H9 (cell line): ENCODE data around the gene TMEM204. TPM values are rescaled to one million over a fixed set of nuclear protein-coding genes. Genes with fewer than 3 reads are reported as not detected.
A peak's percentile ranks its signal among the peaks of the same experiment; 100 is the strongest.

ENCODE experiments used
- DNase-seq: peaks from one replicate; pipeline ENCODE4 v3.0.0-alpha.2; 2017
- H2AFZ ChIP-seq: one replicate; pipeline ENCODE4 v1.6.1; 2013; ENCODE audit warnings: mild to moderate bottlenecking, low read length, control low read depth, moderate library complexity
- H2AK5ac ChIP-seq: 2 replicates; pipeline ENCODE4 v1.6.1; 2013; ENCODE audit warnings: low read length, control low read depth, mixed read lengths; ENCODE audit not compliant: insufficient read length
- H2BK120ac ChIP-seq: one replicate; pipeline ENCODE4 v1.6.1; 2013; ENCODE audit warnings: low read depth, mild to moderate bottlenecking, low read length, control low read depth, inconsistent platforms; ENCODE audit not compliant: poor library complexity, severe bottlenecking
- H2BK12ac ChIP-seq: 2 replicates; pipeline ENCODE4 v1.6.1; 2013; ENCODE audit warnings: low read length, control low read depth, mixed read lengths, low read depth; ENCODE audit not compliant: insufficient read length
- H2BK15ac ChIP-seq: 2 replicates; pipeline ENCODE4 v1.6.1; 2013; ENCODE audit warnings: low read depth, low read length, control low read depth
- H2BK20ac ChIP-seq: one replicate; pipeline ENCODE4 v1.6.1; 2013; ENCODE audit warnings: low read depth, mild to moderate bottlenecking, low read length, control low read depth, inconsistent platforms; ENCODE audit not compliant: poor library complexity, severe bottlenecking
- H2BK5ac ChIP-seq: 2 replicates; pipeline ENCODE4 v1.6.1; 2013; ENCODE audit warnings: low read length, control low read depth, mixed read lengths; ENCODE audit not compliant: insufficient read length
- H3K14ac ChIP-seq: 2 replicates; pipeline ENCODE4 v1.6.1; 2013; ENCODE audit warnings: low read length, control low read depth; ENCODE audit not compliant: insufficient read depth
- H3K18ac ChIP-seq: 2 replicates; pipeline ENCODE4 v1.6.1; 2013; ENCODE audit warnings: low read depth, mild to moderate bottlenecking, mixed read lengths, low read length, control low read depth; ENCODE audit not compliant: insufficient read length
- H3K23ac ChIP-seq: 2 replicates; pipeline ENCODE4 v1.6.1; 2013; ENCODE audit warnings: low read length, control low read depth, mixed read lengths, low read depth; ENCODE audit not compliant: insufficient read length
- H3K23me2 ChIP-seq: 2 replicates; pipeline ENCODE4 v1.6.1; 2013; ENCODE audit warnings: low read depth, mild to moderate bottlenecking, mixed read lengths, low read length, control low read depth; ENCODE audit not compliant: insufficient read length, poor library complexity, severe bottlenecking
- H3K27ac ChIP-seq: 2 replicates; pipeline ENCODE4 v1.5.1; 2013; ENCODE audit warnings: low read length, control low read depth, mixed read lengths, low read depth; ENCODE audit not compliant: insufficient read length
- H3K27me3 ChIP-seq: 2 replicates; pipeline ENCODE4 v1.6.1; 2013; ENCODE audit warnings: low read length, control low read depth, inconsistent platforms; ENCODE audit not compliant: insufficient read depth
- H3K4ac ChIP-seq: 2 replicates; pipeline ENCODE4 v1.6.1; 2013; ENCODE audit warnings: low read depth, mild to moderate bottlenecking, control low read depth, inconsistent platforms, low read length, moderate library complexity
- H3K4me1 ChIP-seq: 2 replicates; pipeline ENCODE4 v1.6.1; 2013; ENCODE audit warnings: low read length, control low read depth, inconsistent platforms; ENCODE audit not compliant: insufficient read depth
- H3K4me2 ChIP-seq: 2 replicates; pipeline ENCODE4 v1.6.1; 2013; ENCODE audit warnings: low read length, control low read depth, mixed read lengths; ENCODE audit not compliant: insufficient read length, insufficient read depth
- H3K56ac ChIP-seq: 2 replicates; pipeline ENCODE4 v1.6.1; 2013; ENCODE audit warnings: low read depth, mild to moderate bottlenecking, mixed read lengths, low read length, control low read depth; ENCODE audit not compliant: insufficient read length
- H3K79me1 ChIP-seq: 2 replicates; pipeline ENCODE4 v1.6.1; 2013; ENCODE audit warnings: low read depth, mild to moderate bottlenecking, moderate library complexity, low read length, control low read depth, inconsistent platforms; ENCODE audit not compliant: insufficient read depth, poor library complexity, severe bottlenecking
- H3K79me2 ChIP-seq: 2 replicates; pipeline ENCODE4 v1.6.1; 2013; ENCODE audit warnings: low read length, control low read depth, inconsistent platforms; ENCODE audit not compliant: insufficient read depth
- H3K9ac ChIP-seq: 2 replicates; pipeline ENCODE4 v1.6.1; 2013; ENCODE audit warnings: low read length, control low read depth, mixed read lengths; ENCODE audit not compliant: insufficient read length; ENCODE audit errors: extremely low read depth
- H3K9me3 ChIP-seq: one replicate; pipeline ENCODE4 v1.6.1; 2013; ENCODE audit warnings: low read depth, low read length, inconsistent platforms; ENCODE audit not compliant: control insufficient read depth
- H3T11ph ChIP-seq: one replicate; pipeline ENCODE4 v1.6.1; 2013; ENCODE audit warnings: mild to moderate bottlenecking, low read length, control low read depth, inconsistent platforms
- H4K20me1 ChIP-seq: one replicate; pipeline ENCODE4 v1.6.1; 2013; ENCODE audit not compliant: control insufficient read depth, insufficient read length, insufficient read depth
- H4K5ac ChIP-seq: 2 replicates; pipeline ENCODE4 v1.6.1; 2013; ENCODE audit warnings: low read depth, mild to moderate bottlenecking, mixed read lengths, low read length, control low read depth; ENCODE audit not compliant: insufficient read length
- H4K8ac ChIP-seq: replicated peaks from 2 replicates; pipeline ENCODE4 v1.6.1; 2013; ENCODE audit warnings: low read length, control low read depth, mixed read lengths, low read depth; ENCODE audit not compliant: insufficient read length
- H4K91ac ChIP-seq: 2 replicates; pipeline ENCODE4 v1.6.1; 2013; ENCODE audit warnings: low read depth, mild to moderate bottlenecking, moderate library complexity, mixed read lengths, low read length, control low read depth; ENCODE audit not compliant: insufficient read length
- H3K27ac Mint-ChIP-seq, 3 experiments: 2 replicates in 2 of 3; 3 replicates in 1 of 3; pipeline ENCODE4 v1.8.0; 2020 to 2021; ENCODE audit warnings: mixed read lengths in 3 of 3, mild to moderate bottlenecking in 1 of 3, moderate library complexity in 1 of 3
- H3K27me3 Mint-ChIP-seq: 2 replicates; pipeline ENCODE4 v1.8.0; 2021; ENCODE audit warnings: low read depth, mild to moderate bottlenecking, moderate library complexity, mixed read lengths
- H3K36me3 Mint-ChIP-seq, 3 experiments: 2 replicates in 2 of 3; 3 replicates in 1 of 3; pipeline ENCODE4 v1.8.0; 2020 to 2021; ENCODE audit warnings: low read depth in 3 of 3, mixed read lengths in 3 of 3; ENCODE audit not compliant: insufficient read depth in 1 of 3
- H3K4me1 Mint-ChIP-seq, 2 experiments: 2 replicates each; pipeline ENCODE4 v1.8.0; 2020; ENCODE audit warnings: mixed read lengths in 2 of 2
- H3K4me3 Mint-ChIP-seq, 2 experiments: 2 replicates in 1 of 2; 3 replicates in 1 of 2; pipeline ENCODE4 v1.8.0; 2020 to 2021; ENCODE audit warnings: mild to moderate bottlenecking in 2 of 2, mixed read lengths in 2 of 2, moderate library complexity in 1 of 2
- H3K9me3 Mint-ChIP-seq, 2 experiments: 2 replicates in 1 of 2; 3 replicates in 1 of 2; pipeline ENCODE4 v1.8.0; 2020; ENCODE audit warnings: mild to moderate bottlenecking in 2 of 2, mixed read lengths in 2 of 2, moderate library complexity in 1 of 2
- CTCF ChIP-seq: fragments of 200-600 bp; sonication (generic); conservative IDR thresholded peaks from 3 replicates; pipeline ENCODE4 v1.8.0; 2021; ENCODE audit warnings: antibody characterized with exemption, mild to moderate bottlenecking
- WGBS: extraction: QIAGEN DNeasy Blood & Tissue Kit; methylation state at CpG from one replicate; pipeline ENCODE4 v1.1.7; 2013; ENCODE audit warnings: missing lambda C conversion rate, low lambda C conversion rate, mixed read lengths; ENCODE audit not compliant: insufficient read length; ENCODE audit errors: extremely low coverage; 5-methylcytosine and 5-hydroxymethylcytosine counted together
- total RNA-seq: library from RNA; stranded (reverse); gene quantifications from 2 replicates; pipeline ENCODE4 v1.2.1, GENCODE V29; 2021

Gene TMEM204
- total RNA-seq, 1 experiment from 2014 or later, result not detected

GRCh38 chr16:1548233-1548632, 14.8 kb downstream of the TMEM204 start:
- no CpG with 5 or more reads among the region's 5 CpGs for WGBS
- no peak overlapping the region for H4K91ac ChIP-seq
- H2BK12ac ChIP-seq, result no peak overlapping the region
- Mint-ChIP-seq H3K36me3 (peaks cover 0 to 2% (median 0%) of the 10 kb centered on the region in 3 experiments; a peak in 3 of 7 replicates), H3K27me3 (no peaks in the 10 kb centered on the region), H3K27ac (peak overlapping the region in 1 of 3 experiments; percentile 59; a peak in 2 of 7 replicates), H3K9me3 (no peaks in the 10 kb centered on the region), H3K4me1 (peaks cover 2 to 3% of the 10 kb centered on the region in 2 experiments; a peak in 2 of 4 replicates), H3K4me3 (no peak overlapping the region)
- no peak overlapping the region for H4K8ac ChIP-seq
- H3T11ph ChIP-seq, result no peak overlapping the region
- no peaks in the 10 kb centered on the region for H3K4me1 ChIP-seq
- H2AFZ ChIP-seq, result no peak overlapping the region
- no peak overlapping the region for H2BK15ac ChIP-seq
- no peaks in the 10 kb centered on the region for H3K79me1 ChIP-seq
- no peak overlapping the region for H2AK5ac ChIP-seq
- no peak overlapping the region for H3K14ac ChIP-seq
- H3K27ac ChIP-seq, result no peak overlapping the region
- H3K9me3 ChIP-seq, result no peaks in the 10 kb centered on the region
- no peak overlapping the region for H3K4me2 ChIP-seq
- H3K18ac ChIP-seq, result no peak overlapping the region
- H2BK20ac ChIP-seq, result no peak overlapping the region
- DNase-seq, result no peak
- H3K79me2 ChIP-seq, result no peaks in the 10 kb centered on the region
- H2BK120ac ChIP-seq, result no peak overlapping the region
- no peaks in the 10 kb centered on the region for H4K20me1 ChIP-seq
- H2BK5ac ChIP-seq, result no peak overlapping the region
- H4K5ac ChIP-seq, result no peak overlapping the region
- no peak overlapping the region for H3K9ac ChIP-seq
- H3K23me2 ChIP-seq, result no peaks in the 10 kb centered on the region
- no peak overlapping the region for H3K23ac ChIP-seq
- H3K56ac ChIP-seq, result no peak overlapping the region
- H3K4ac ChIP-seq, result no peak overlapping the region
- no peak for TF ChIP-seq CTCF
- H3K27me3 ChIP-seq, result no peaks in the 10 kb centered on the region
